Activated naive CD4-positive, alpha-beta T cell treated with anti-CD3 and anti-CD28 coated beads, Interleukin-2, amount 10 ng/mL, durations not matched to agents 7 days and 5 days (primary cell): ENCODE results near the gene VPS18.

Source experiments
- CTCF ChIA-PET: fragments of 350-600 bp; sonication (Branson Sonifier 250); formaldehyde crosslinking; loops from one replicate; lab custom pipeline; 2021; ENCODE audit warnings: antibody characterized with exemption; lab: Charles Lee
- DNase-seq: peaks from one replicate; pipeline ENCODE4 v3.0.0-alpha.2; 2020
- H3K27ac Mint-ChIP-seq: one replicate; pipeline ENCODE4 v1.8.0; 2021; ENCODE audit warnings: mild to moderate bottlenecking, moderate library complexity, mixed read lengths
- H3K27me3 Mint-ChIP-seq: one replicate; pipeline ENCODE4 v1.8.0; 2021; ENCODE audit warnings: mild to moderate bottlenecking, mixed read lengths
- H3K36me3 Mint-ChIP-seq: one replicate; pipeline ENCODE4 v1.8.0; 2021; ENCODE audit warnings: mixed read lengths
- H3K4me1 Mint-ChIP-seq: one replicate; pipeline ENCODE4 v1.8.0; 2021; ENCODE audit warnings: mixed read lengths
- H3K4me3 Mint-ChIP-seq: one replicate; pipeline ENCODE4 v1.8.0; 2021; ENCODE audit warnings: mild to moderate bottlenecking, moderate library complexity, mixed read lengths
- H3K9me3 Mint-ChIP-seq: one replicate; pipeline ENCODE4 v1.8.0; 2021; ENCODE audit warnings: mixed read lengths

Gene VPS18

DNA sequence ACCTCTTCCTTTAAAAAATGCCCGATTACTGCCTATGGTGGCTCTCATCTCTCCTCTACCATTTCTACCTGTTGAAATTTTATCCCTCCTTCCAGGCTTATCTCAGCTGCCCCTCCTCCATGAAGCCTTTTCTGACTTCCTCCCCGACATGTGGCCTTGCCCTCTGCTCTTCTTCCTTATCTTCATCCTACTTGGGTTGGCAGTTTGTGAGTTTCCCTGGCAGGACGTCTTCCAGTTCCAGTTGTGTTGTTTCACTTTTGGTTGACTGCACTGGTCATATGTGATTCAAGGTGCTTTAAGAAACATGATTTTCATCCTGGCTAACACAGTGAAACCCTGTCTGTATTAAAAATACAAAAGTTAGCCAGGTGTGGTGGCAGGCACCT lies 39.3 kb downstream of the VPS18 start:
- no peak overlapping the region for H3K27ac Mint-ChIP-seq
- CTCF ChIA-PET: interaction anchor here (1.7 kb wide), 1 partner anchor 9 kb away, joined by 6 read pairs; no protein-coding TSS in a partner anchor

DNA sequence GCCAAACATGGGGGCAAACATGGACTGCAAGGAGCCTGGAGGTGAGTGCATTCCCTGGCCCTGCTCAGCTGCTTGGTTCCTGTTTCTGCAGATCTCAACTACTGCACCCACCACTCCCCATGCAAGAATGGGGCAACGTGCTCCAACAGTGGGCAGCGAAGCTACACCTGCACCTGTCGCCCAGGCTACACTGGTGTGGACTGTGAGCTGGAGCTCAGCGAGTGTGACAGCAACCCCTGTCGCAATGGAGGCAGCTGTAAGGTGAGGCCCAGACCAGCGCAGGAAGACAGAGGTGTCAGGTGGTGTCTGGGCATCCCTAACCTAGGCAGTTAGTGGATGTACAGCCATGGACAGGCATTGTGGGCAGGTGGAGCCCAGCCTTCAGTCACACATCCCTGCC lies 40.2 kb downstream of the VPS18 start:
- H3K4me1 Mint-ChIP-seq: peaks cover 23% of the 10 kb centered on the region

More for the DNA sequence above, 39.3 kb downstream of the VPS18 start:
- no peak overlapping the region for H3K4me3 Mint-ChIP-seq
- peaks cover 82% of the 10 kb centered on the region for H3K27me3 Mint-ChIP-seq
- no peaks in the 10 kb centered on the region for H3K36me3 Mint-ChIP-seq
- DNase-seq: no peak
- peaks cover 31% of the 10 kb centered on the region for H3K4me1 Mint-ChIP-seq
- no peaks in the 10 kb centered on the region for H3K9me3 Mint-ChIP-seq

GRCh38 chr15:40936234-40936708 lies 42.0 kb downstream of the VPS18 start:
- H3K27ac Mint-ChIP-seq: no peak overlapping the region
- H3K36me3 Mint-ChIP-seq: no peaks in the 10 kb centered on the region
- CTCF ChIA-PET: no interaction called here
- H3K27me3 Mint-ChIP-seq: peaks cover 54% of the 10 kb centered on the region
- no peaks in the 10 kb centered on the region for H3K9me3 Mint-ChIP-seq
- DNase-seq: no peak
- no peak overlapping the region for H3K4me3 Mint-ChIP-seq
- peaks cover 22% of the 10 kb centered on the region for H3K4me1 Mint-ChIP-seq

More for the DNA sequence above, 40.2 kb downstream of the VPS18 start:
- Mint-ChIP-seq H3K36me3 (no peaks in the 10 kb centered on the region), H3K9me3 (no peaks in the 10 kb centered on the region), H3K4me3 (no peak overlapping the region), H3K27ac (no peak overlapping the region), H3K27me3 (peaks cover 73% of the 10 kb centered on the region)
- DNase-seq: no peak
- CTCF ChIA-PET: interaction anchor here (1.7 kb wide), 1 partner anchor 8 kb away, joined by 6 read pairs; no protein-coding TSS in a partner anchor

DNA sequence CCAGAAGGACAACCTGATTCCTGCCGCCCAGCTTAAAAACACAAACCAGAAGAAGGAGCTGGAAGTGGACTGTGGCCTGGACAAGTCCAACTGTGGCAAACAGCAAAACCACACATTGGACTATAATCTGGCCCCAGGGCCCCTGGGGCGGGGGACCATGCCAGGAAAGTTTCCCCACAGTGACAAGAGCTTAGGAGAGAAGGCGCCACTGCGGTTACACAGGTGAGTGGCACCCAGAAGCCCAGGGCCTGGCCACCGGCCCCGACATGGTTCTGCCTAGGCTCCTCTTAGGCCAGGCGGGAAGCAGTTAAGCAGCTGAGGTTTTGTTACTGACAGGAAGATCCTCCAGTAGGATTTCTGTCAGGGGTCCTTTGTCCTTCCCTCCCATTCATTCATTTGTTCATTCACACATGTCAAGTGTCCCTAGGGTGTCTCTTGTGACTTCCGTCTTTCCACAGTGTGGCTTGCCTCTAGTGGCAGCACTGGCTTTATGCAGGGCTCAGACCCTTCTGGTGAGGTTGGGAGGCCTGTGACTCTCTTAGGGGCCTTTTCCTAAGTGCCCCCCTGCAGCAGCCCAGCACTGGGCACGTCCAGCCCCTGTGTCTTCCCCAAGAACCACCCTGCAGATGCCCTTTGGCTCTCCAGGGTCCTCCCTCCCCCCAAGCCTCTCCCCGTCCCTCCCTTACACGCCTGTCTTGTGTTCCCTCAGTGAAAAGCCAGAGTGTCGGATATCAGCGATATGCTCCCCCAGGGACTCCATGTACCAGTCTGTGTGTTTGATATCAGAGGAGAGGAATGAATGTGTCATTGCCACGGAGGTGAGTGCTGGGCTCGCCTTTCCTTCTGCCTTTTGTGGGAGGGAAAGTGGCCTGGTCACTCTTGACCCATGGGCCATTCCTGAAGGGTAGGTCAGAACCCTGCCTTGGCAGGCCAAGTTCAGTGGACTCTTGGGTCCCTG lies 42.7 kb downstream of the VPS18 start:
- CTCF ChIA-PET: no interaction called here
- peaks cover 47% of the 10 kb centered on the region for H3K27me3 Mint-ChIP-seq

DNA sequence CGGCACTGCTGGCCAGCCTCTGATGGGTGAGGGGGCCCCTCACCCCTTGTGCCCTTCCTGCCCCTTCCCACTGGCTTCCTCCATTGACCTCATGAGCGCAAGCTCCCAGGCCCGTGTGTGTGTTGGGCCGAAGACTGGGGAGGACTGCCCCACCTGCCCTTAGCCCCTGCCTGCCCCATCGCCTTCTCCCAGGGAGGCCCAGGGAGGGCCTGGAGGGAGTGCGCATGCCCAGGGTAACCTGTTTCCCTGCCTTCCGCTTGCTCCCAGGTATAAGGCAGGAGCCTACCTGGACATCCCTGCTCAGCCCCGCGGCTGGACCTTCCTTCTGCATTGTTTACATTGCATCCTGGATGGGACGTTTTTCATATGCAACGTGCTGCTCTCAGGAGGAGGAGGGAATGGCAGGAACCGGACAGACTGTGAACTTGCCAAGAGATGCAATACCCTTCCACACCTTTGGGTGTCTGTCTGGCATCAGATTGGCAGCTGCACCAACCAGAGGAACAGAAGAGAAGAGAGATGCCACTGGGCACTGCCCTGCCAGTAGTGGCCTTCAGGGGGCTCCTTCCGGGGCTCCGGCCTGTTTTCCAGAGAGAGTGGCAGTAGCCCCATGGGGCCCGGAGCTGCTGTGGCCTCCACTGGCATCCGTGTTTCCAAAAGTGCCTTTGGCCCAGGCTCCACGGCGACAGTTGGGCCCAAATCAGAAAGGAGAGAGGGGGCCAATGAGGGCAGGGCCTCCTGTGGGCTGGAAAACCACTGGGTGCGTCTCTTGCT lies 43.7 kb downstream of the VPS18 start:
- H3K36me3 Mint-ChIP-seq: no peaks in the 10 kb centered on the region
- CTCF ChIA-PET: no interaction called here
- no peak for DNase-seq
- peaks cover 45% of the 10 kb centered on the region for H3K27me3 Mint-ChIP-seq
- H3K9me3 Mint-ChIP-seq: no peaks in the 10 kb centered on the region
- peaks cover 27% of the 10 kb centered on the region for H3K4me1 Mint-ChIP-seq
- no peak overlapping the region for H3K4me3 Mint-ChIP-seq
- H3K27ac Mint-ChIP-seq: no peak overlapping the region

More for the DNA sequence above, 42.7 kb downstream of the VPS18 start:
- Mint-ChIP-seq H3K27ac (no peak overlapping the region), H3K36me3 (no peaks in the 10 kb centered on the region), H3K9me3 (no peaks in the 10 kb centered on the region), H3K4me1 (peaks cover 22% of the 10 kb centered on the region), H3K4me3 (no peak overlapping the region)
- no peak for DNase-seq

GRCh38 chr15:40938536-40938870 lies 44.3 kb downstream of the VPS18 start:
- CTCF ChIA-PET: no interaction called here
- peaks cover 32% of the 10 kb centered on the region for H3K4me1 Mint-ChIP-seq
- H3K9me3 Mint-ChIP-seq: no peaks in the 10 kb centered on the region
- no peak overlapping the region for H3K27ac Mint-ChIP-seq
- no peak for DNase-seq
- H3K4me3 Mint-ChIP-seq: no peak overlapping the region
- H3K36me3 Mint-ChIP-seq: no peaks in the 10 kb centered on the region
- H3K27me3 Mint-ChIP-seq: peaks cover 41% of the 10 kb centered on the region

DNA sequence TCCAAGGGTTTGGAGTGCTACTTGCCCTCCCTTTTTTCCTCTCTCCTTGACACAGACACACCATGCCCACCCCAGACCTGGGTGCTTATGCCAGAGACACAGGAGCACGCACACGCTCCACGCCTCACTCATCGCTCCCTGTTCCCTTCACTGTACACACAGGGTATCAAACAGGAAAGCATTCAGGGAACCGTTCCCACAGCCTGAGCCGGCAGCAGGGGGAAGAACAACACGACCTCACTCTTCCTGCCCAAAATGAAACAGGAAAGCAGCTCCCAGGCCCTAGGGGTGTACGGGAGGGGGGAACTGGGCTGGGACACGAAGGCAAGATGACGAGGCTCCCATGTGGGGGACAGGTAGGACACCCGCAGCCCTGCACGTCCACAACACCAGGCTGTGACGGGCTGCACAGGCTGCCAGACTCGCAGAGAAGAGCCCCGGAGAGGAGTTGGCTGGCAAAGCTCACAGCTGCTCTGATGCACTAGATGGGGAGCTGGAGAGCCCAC lies 46.1 kb downstream of the VPS18 start:
- H3K4me3 Mint-ChIP-seq: peak overlapping the region; percentile 0
- CTCF ChIA-PET: interaction anchor here (1.0 to 4.1 kb wide), 10 partner anchors 9 to 82 kb away, joined by 3 to 43 read pairs (median 5); partner anchors contain the start of gene CHAC1
- DNase-seq: no peak

DNA sequence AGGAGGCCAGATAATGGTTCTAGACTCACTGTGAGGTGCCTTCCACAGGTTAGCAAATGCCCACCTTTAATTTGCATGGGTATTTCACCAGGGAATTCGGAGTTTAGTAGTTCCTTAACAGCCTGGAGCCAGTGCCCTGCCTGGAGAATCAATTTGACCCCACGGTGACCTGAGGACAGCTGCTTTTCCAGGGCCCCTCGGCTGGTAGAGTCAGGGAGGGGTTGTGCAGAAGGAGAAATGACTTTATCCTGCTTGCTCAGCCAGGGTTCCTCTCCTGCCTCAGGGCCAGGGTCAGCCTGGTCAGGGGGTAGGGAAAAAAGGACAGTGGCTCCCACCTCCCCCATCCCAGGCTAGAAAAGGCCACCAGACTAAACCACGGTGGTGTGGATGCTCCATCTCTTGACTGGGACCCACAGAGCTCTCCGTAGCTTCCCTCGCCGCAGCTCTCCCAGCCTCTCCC lies 46.8 kb downstream of the VPS18 start:
- CTCF ChIA-PET: interaction anchor here (1.0 to 4.1 kb wide), 16 partner anchors 8 to 82 kb away, joined by 3 to 43 read pairs (median 6); partner anchors contain the start of gene CHAC1
- Mint-ChIP-seq H3K27me3 (peaks cover 31% of the 10 kb centered on the region), H3K4me1 (peaks cover 50% of the 10 kb centered on the region), H3K36me3 (peaks cover under 1% of the 10 kb centered on the region), H3K9me3 (no peaks in the 10 kb centered on the region), H3K4me3 (peak overlapping the region; percentile 18), H3K27ac (no peak overlapping the region)
- DNase-seq: no peak

More for the DNA sequence above, 46.1 kb downstream of the VPS18 start:
- Mint-ChIP-seq H3K9me3 (no peaks in the 10 kb centered on the region), H3K27ac (peak overlapping the region; percentile 84), H3K27me3 (peaks cover 38% of the 10 kb centered on the region), H3K4me1 (peaks cover 42% of the 10 kb centered on the region), H3K36me3 (no peaks in the 10 kb centered on the region)

DNA sequence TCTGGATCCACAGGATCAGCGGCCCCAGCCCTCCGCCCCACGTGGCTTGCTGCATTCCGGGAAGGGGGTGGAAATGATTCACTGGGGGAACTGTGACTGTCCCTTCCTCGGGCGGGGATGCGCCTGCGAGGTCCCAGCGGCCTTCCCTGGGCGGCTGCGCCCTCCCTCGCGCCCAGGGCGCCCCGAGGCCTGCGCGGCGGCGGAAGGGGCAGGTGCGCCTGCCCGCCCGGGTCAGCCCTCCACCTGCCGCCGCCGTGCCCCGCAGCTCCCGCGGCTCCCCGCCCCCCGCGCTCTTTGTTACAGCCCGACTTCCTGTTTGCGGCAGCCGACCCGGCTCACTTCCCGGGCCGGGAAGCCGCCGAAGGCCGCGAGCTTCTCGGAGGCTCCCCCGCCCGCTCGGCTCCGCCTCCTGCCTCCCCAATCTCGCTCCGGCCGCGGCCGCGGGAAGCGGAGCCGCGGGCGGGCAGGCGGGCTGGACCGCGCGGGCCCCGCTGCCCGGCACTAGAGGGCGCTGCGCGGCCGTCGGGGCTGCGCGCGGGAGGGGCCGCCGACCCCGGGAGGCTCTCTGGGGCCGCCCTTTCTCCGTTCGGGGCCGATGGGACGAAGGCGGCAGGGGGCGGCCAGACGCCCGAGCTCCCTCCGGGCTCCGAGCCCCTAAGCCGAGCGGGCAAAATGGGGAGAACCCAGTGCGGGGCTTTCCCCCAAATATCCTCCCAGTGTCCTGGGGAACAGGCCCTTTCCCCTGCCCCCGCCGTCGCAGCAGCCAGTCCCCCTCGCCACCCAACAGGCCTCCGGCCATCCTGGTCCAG lies 47.5 kb downstream of the VPS18 start:
- Mint-ChIP-seq H3K36me3 (peaks cover 1% of the 10 kb centered on the region), H3K27me3 (peaks cover 31% of the 10 kb centered on the region), H3K4me1 (peaks cover 52% of the 10 kb centered on the region), H3K27ac (no peak overlapping the region), H3K9me3 (no peaks in the 10 kb centered on the region), H3K4me3 (peak overlapping the region; percentile 73)
- CTCF ChIA-PET: interaction anchor here (0.7 to 4.1 kb wide), 17 partner anchors 7 to 241 kb away, joined by 3 to 43 read pairs (median 5); partner anchors contain the start of gene CHAC1
- DNase-seq: peak; percentile 85

DNA sequence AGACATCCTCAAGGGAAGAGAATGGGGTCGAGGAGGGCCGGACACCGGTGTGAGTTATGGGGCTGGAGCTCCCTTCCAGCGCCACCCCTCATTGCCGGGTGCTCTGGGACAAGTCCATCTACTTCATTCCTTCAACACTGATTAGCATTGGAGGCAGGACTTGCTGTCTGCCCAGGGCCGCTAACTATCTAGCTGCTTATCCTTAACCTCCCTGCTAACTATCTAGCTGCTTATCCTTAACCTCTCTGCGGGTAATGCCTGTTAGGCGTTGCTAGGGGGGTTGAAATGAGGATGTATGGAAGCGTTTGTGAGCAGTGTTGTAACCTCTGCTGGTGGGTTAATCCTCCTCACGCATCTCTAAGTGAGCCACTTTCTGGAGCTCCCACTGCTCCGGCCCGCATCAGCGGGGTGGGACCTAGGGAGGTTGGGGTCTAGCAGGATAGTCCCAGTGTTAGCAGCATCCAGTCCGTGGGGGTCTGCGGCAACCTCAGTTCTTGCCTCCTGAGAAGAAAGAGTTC lies 48.1 kb downstream of the VPS18 start:
- Mint-ChIP-seq H3K9me3 (no peaks in the 10 kb centered on the region), H3K36me3 (peaks cover 1% of the 10 kb centered on the region), H3K4me3 (peak overlapping the region; percentile 73), H3K27ac (no peak overlapping the region), H3K4me1 (peaks cover 52% of the 10 kb centered on the region), H3K27me3 (peaks cover 27% of the 10 kb centered on the region)
- no peak for DNase-seq
- CTCF ChIA-PET: interaction anchor here (0.7 to 4.1 kb wide), 18 partner anchors 9 to 243 kb away, joined by 3 to 43 read pairs (median 5); partner anchors contain the start of gene CHAC1

- H3K4me3 Mint-ChIP-seq: peak overlapping the region; percentile 73
- H3K4me1 Mint-ChIP-seq: peaks cover 52% of the 10 kb centered on the region
- H3K36me3 Mint-ChIP-seq: peaks cover 1% of the 10 kb centered on the region
- DNase-seq: no peak
- H3K27me3 Mint-ChIP-seq: peaks cover 28% of the 10 kb centered on the region
- CTCF ChIA-PET: interaction anchor here (0.8 to 4.1 kb wide), 13 partner anchors 9 to 243 kb away, joined by 3 to 43 read pairs (median 6); partner anchors contain the start of gene CHAC1
- H3K9me3 Mint-ChIP-seq: no peaks in the 10 kb centered on the region
- no peak overlapping the region for H3K27ac Mint-ChIP-seq
Measured at GRCh38 chr15:40942878-40943277, 48.6 kb downstream of the VPS18 start.

- CTCF ChIA-PET: interaction anchor here (4.1 kb wide), 1 partner anchor 10 kb away, joined by 43 read pairs; the partner anchor contains the start of gene CHAC1
Measured at GRCh38 chr15:40943764-40944365, 49.6 kb downstream of the VPS18 start.

More at GRCh38 chr15:40943764-40944365, 49.6 kb downstream of the VPS18 start:
- peak overlapping the region; percentile 73 for H3K4me3 Mint-ChIP-seq
- DNase-seq: no peak
- H3K27ac Mint-ChIP-seq: no peak overlapping the region
- H3K9me3 Mint-ChIP-seq: no peaks in the 10 kb centered on the region
- peaks cover 27% of the 10 kb centered on the region for H3K27me3 Mint-ChIP-seq
- H3K4me1 Mint-ChIP-seq: peaks cover 48% of the 10 kb centered on the region
- H3K36me3 Mint-ChIP-seq: peaks cover 1% of the 10 kb centered on the region
